HEK293 (cell line): Measurements from ENCODE around the gene TRAPPC5.

Experiments
- CTCF ChIA-PET: fragments of 350-600 bp; formaldehyde crosslinking; extraction: SDS; loops from one replicate; lab custom pipeline; 2021; ENCODE audit warnings: antibody characterized with exemption; lab: Yijun Ruan, JAX
- POLR2A ChIA-PET: fragments of 300-600 bp; formaldehyde crosslinking; extraction: SDS; loops from one replicate; lab custom pipeline; 2020; ENCODE audit warnings: antibody characterized with exemption, inconsistent platforms; lab: Yijun Ruan, JAX
- H3K27ac ChIP-seq: fragments of 200-500 bp; sonication (Bioruptor generic); 2 replicates; pipeline ENCODE4 v1.5.1; 2014; ENCODE audit warnings: low read depth, low read length, control low read depth, inconsistent platforms; ENCODE audit errors: extremely low read depth
- H3K36me3 ChIP-seq, 2 experiments: fragments of 200-500 bp in 1 of 2; sonication (Bioruptor generic) in 1 of 2; 1 replicate in 1 of 2; 2 replicates in 1 of 2; pipeline ENCODE4 v1.5.1; 2014 to 2017; ENCODE audit warnings: inconsistent platforms in 2 of 2, low read length in 2 of 2; ENCODE audit not compliant: control insufficient read depth in 2 of 2, insufficient read depth in 1 of 2
- H3K4me1 ChIP-seq: fragments of 200-500 bp; sonication (Bioruptor generic); 2 replicates; pipeline ENCODE4 v1.5.1; 2014; ENCODE audit warnings: mild to moderate bottlenecking, low read length, inconsistent platforms; ENCODE audit not compliant: control insufficient read depth, insufficient read depth
- H3K4me3 ChIP-seq: 2 replicates; pipeline ENCODE4 v1.5.1; 2011; ENCODE audit warnings: low read depth, mild to moderate bottlenecking, control low read depth, low read length, moderate library complexity
- H3K9me3 ChIP-seq: fragments of 200-500 bp; sonication (Bioruptor generic); 2 replicates; pipeline ENCODE4 v1.5.1; 2014; ENCODE audit warnings: low read depth, low read length, inconsistent platforms; ENCODE audit not compliant: control insufficient read depth, insufficient read depth
- IKZF3 ChIP-seq: fragments of 450-650 bp; IDR thresholded peaks from 2 replicates; pipeline ENCODE4 v1.5.0; 2018; ENCODE audit warnings: missing biosample characterization, mild to moderate bottlenecking, missing genetic modification characterization, moderate library complexity
- KLF7 ChIP-seq: fragments of 450-650 bp; formaldehyde crosslinking; IDR thresholded peaks from 2 replicates; pipeline ENCODE4 v1.5.1; 2016; ENCODE audit warnings: missing biosample characterization, missing genetic modification characterization, borderline replicate concordance
- OSR2 ChIP-seq: fragments of 450-650 bp; formaldehyde crosslinking; IDR thresholded peaks from 2 replicates; pipeline ENCODE4 v1.5.1; 2016; ENCODE audit warnings: missing biosample characterization, missing genetic modification characterization
- ZBTB48 ChIP-seq: fragments of 450-650 bp; formaldehyde crosslinking; IDR thresholded peaks from 2 replicates; pipeline ENCODE4 v1.5.1; 2016; ENCODE audit warnings: missing biosample characterization, missing genetic modification characterization
- ZFP41 ChIP-seq: fragments of 450-650 bp; formaldehyde crosslinking; IDR thresholded peaks from 2 replicates; pipeline ENCODE4 v1.5.1; 2016; ENCODE audit warnings: missing biosample characterization, missing genetic modification characterization, borderline replicate concordance
- ZFP69B ChIP-seq: fragments of 450-650 bp; formaldehyde crosslinking; IDR thresholded peaks from 2 replicates; pipeline ENCODE4 v1.5.1; 2016; ENCODE audit warnings: missing biosample characterization, missing genetic modification characterization
- ZNF350 ChIP-seq: fragments of 450-650 bp; formaldehyde crosslinking; IDR thresholded peaks from 2 replicates; pipeline ENCODE4 v1.5.0; 2017; ENCODE audit warnings: missing biosample characterization, mild to moderate bottlenecking, missing genetic modification characterization
- ZNF37A ChIP-seq: fragments of 450-650 bp; IDR thresholded peaks from 2 replicates; pipeline ENCODE4 v1.5.1; 2018; ENCODE audit warnings: missing biosample characterization, missing genetic modification characterization
- ZNF518A ChIP-seq: fragments of 450-650 bp; formaldehyde crosslinking; conservative IDR thresholded peaks from 2 replicates; pipeline ENCODE4 v1.5.1; 2016; ENCODE audit warnings: low read depth, missing biosample characterization, missing genetic modification characterization
- ZNF624 ChIP-seq: fragments of 450-650 bp; formaldehyde crosslinking; IDR thresholded peaks from 2 replicates; pipeline ENCODE4 v1.5.1; 2017; ENCODE audit warnings: missing biosample characterization, missing genetic modification characterization
- ZNF785 ChIP-seq: fragments of 450-650 bp; formaldehyde crosslinking; IDR thresholded peaks from 2 replicates; pipeline ENCODE4 v1.5.1; 2016; ENCODE audit warnings: missing biosample characterization, missing genetic modification characterization
- TF ChIP-seq, protein P1 (sequence below): fragments of 450-650 bp; formaldehyde crosslinking; IDR thresholded peaks from 2 replicates; pipeline ENCODE4 v1.5.1; 2016; ENCODE audit warnings: missing biosample characterization, missing genetic modification characterization
- TF ChIP-seq, protein P2 (sequence below): fragments of 450-650 bp; formaldehyde crosslinking; IDR thresholded peaks from 2 replicates; pipeline ENCODE4 v1.5.1; 2017; ENCODE audit warnings: missing biosample characterization, missing genetic modification characterization
- TF ChIP-seq, protein P3 (sequence below): fragments of 450-650 bp; formaldehyde crosslinking; IDR thresholded peaks from 2 replicates; pipeline ENCODE4 v1.5.1; 2016; ENCODE audit warnings: missing biosample characterization, missing genetic modification characterization

The TRAPPC5 gene

DNA sequence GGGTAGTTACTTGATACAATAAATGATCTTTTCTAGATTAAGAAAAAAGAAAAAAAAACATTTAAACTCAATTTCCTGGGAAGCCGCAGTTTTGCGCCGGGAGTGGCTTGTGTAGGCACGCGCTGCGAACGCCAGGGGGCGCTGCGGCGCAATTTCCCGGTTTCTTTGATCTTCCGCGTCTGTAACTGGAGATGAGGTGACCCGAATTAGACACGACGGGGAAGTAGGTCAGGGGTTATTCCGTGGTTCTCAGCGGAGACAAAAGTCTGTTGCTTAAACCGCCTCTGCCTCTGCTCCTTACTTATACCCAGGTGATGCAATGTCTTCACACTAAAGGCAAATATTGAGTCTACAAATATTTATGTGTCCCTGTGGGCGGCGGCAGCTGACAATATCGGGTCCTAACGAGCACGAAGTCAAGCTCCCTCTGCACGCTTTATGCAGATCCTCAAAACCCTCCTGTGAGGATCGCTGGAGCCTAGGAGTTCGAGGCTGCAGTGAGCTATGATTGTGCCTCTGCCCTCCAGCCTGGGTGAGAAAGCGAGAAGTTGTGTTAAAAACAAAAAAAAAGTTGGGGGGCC lies 28.5 kb upstream of the TRAPPC5 start (continued):
- TF ChIP-seq, protein P1, sequence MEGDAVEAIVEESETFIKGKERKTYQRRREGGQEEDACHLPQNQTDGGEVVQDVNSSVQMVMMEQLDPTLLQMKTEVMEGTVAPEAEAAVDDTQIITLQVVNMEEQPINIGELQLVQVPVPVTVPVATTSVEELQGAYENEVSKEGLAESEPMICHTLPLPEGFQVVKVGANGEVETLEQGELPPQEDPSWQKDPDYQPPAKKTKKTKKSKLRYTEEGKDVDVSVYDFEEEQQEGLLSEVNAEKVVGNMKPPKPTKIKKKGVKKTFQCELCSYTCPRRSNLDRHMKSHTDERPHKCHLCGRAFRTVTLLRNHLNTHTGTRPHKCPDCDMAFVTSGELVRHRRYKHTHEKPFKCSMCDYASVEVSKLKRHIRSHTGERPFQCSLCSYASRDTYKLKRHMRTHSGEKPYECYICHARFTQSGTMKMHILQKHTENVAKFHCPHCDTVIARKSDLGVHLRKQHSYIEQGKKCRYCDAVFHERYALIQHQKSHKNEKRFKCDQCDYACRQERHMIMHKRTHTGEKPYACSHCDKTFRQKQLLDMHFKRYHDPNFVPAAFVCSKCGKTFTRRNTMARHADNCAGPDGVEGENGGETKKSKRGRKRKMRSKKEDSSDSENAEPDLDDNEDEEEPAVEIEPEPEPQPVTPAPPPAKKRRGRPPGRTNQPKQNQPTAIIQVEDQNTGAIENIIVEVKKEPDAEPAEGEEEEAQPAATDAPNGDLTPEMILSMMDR (tag by site-specific recombination) = peak; percentile 83
- TF ChIP-seq IKZF3 (tag by site-specific recombination) = peak; percentile 85
- TF ChIP-seq ZNF37A (tag by site-specific recombination) = no peak
- TF ChIP-seq ZFP41 (tag by site-specific recombination) = no peak
- TF ChIP-seq ZNF518A = no peak
- peak; percentile 62; the same call in 1 of the 2 replicates for TF ChIP-seq ZBTB48 (tag by site-specific recombination)
- TF ChIP-seq ZNF350 (tag by site-specific recombination) = no peak
- TF ChIP-seq, protein P2, sequence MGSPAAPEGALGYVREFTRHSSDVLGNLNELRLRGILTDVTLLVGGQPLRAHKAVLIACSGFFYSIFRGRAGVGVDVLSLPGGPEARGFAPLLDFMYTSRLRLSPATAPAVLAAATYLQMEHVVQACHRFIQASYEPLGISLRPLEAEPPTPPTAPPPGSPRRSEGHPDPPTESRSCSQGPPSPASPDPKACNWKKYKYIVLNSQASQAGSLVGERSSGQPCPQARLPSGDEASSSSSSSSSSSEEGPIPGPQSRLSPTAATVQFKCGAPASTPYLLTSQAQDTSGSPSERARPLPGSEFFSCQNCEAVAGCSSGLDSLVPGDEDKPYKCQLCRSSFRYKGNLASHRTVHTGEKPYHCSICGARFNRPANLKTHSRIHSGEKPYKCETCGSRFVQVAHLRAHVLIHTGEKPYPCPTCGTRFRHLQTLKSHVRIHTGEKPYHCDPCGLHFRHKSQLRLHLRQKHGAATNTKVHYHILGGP (tag by site-specific recombination) = no peak
- no peak for TF ChIP-seq ZNF785 (tag by site-specific recombination)
- TF ChIP-seq, protein P3, sequence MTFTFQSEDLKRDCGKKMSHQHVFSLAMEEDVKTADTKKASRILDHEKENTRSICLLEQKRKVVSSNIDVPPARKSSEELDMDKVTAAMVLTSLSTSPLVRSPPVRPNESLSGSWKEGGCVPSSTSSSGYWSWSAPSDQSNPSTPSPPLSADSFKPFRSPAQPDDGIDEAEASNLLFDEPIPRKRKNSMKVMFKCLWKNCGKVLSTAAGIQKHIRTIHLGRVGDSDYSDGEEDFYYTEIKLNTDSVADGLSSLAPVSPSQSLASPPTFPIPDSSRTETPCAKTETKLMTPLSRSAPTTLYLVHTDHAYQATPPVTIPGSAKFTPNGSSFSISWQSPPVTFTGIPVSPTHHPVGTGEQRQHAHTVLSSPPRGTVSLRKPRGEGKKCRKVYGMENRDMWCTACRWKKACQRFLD (tag by site-specific recombination) = no peak
- TF ChIP-seq KLF7 (tag by site-specific recombination) = no peak
- peak; percentile 17; the same call in 1 of the 2 replicates for TF ChIP-seq ZFP69B

GRCh38 chr19:7654401-7654800 lies 26.2 kb upstream of the TRAPPC5 start:
- Histone ChIP-seq H3K27ac (no peak overlapping the region), H3K4me3 (no peak overlapping the region), H3K9me3 (no peaks in the 10 kb centered on the region), H3K36me3 (no peaks in the 10 kb centered on the region), H3K4me1 (no peaks in the 10 kb centered on the region)
- CTCF ChIA-PET = interaction anchor here (0.7 to 2.6 kb wide), 3 partner anchors 86 to 198 kb away, joined by 3 to 8 read pairs (median 4); no protein-coding TSS in a partner anchor
- TF ChIP-seq ZNF624 (tag by site-specific recombination) (no peak), OSR2 (tag by site-specific recombination) (peak; percentile 40; the same call in 1 of the 2 replicates)
- POLR2A ChIA-PET = no interaction called here
